HL-60 (cell line): Measurements from ENCODE around the gene SGCA.

ENCODE experiments used
- CTCF ChIP-seq: IDR thresholded peaks from one replicate; pipeline ENCODE4 v1.5.1; 2011; ENCODE audit warnings: low read length, control low read depth, inconsistent platforms; ENCODE audit not compliant: insufficient read depth
- GABPA ChIP-seq: IDR thresholded peaks from 2 replicates; pipeline ENCODE4 v1.6.1; 2012; ENCODE audit warnings: low read depth

- TF ChIP-seq CTCF (no peak), GABPA (no peak)
These were observed 33.6 kb upstream of the SGCA start for GRCh38 chr17:50132104-50132794.
